OCI-M2 (cell line): ENCODE data around the gene GABPB1.

ENCODE experiments used
- DNase-seq: peaks from one replicate; lab custom pipeline; 2025; ENCODE audit not compliant: unreplicated experiment; lab: John Stamatoyannopoulos, UW

The GABPB1 gene

GRCh38 chr15:50244959-50245624 lies 109.9 kb downstream of the GABPB1 start:
- DNase-seq: no peak

GRCh38 chr15:50244153-50244552 lies 110.8 kb downstream of the GABPB1 start:
- no peak for DNase-seq

- DNase-seq: no peak
Observed at GRCh38 chr15:50241684-50242450, 113.1 kb downstream of the GABPB1 start.

- DNase-seq: no peak
Observed at GRCh38 chr15:50238255-50238654, 116.7 kb downstream of the GABPB1 start.

- DNase-seq: no peak
Observed at GRCh38 chr15:50236433-50236832, 118.6 kb downstream of the GABPB1 start.

- no peak for DNase-seq
Observed at GRCh38 chr15:50235794-50236193, 119.2 kb downstream of the GABPB1 start.

GRCh38 chr15:50234764-50235163 lies 120.2 kb downstream of the GABPB1 start:
- no peak for DNase-seq

- no peak for DNase-seq
Observed at GRCh38 chr15:50233192-50233736, 121.7 kb downstream of the GABPB1 start.

- DNase-seq: no peak
Observed at GRCh38 chr15:50232791-50233190, 122.2 kb downstream of the GABPB1 start.

GRCh38 chr15:50231761-50232160 lies 123.2 kb downstream of the GABPB1 start:
- no peak for DNase-seq

GRCh38 chr15:50229336-50229735 lies 125.7 kb downstream of the GABPB1 start:
- DNase-seq: no peak

- DNase-seq: no peak
Observed at GRCh38 chr15:50228866-50229265, 126.1 kb downstream of the GABPB1 start.

- DNase-seq: no peak
Observed at GRCh38 chr15:50227076-50227475, 127.9 kb downstream of the GABPB1 start.

- DNase-seq: no peak
Observed at GRCh38 chr15:50225938-50226337, 129.1 kb downstream of the GABPB1 start.
